ENCODE data around the gene KLHL35.

KLHL35 gene

GRCh38 chr11:75441804-75442132 lies 8.8 kb upstream of the KLHL35 start:
- no peak for DNase-seq
- no peak for ATAC-seq

- no peak for DNase-seq
- ATAC-seq: no peak
Measured at GRCh38 chr11:75440960-75441803, 8.2 kb upstream of the KLHL35 start.

GRCh38 chr11:75439495-75440120 lies 6.6 kb upstream of the KLHL35 start:
- ATAC-seq (no peak), DNase-seq (no peak)

- ATAC-seq (no peak), DNase-seq (no peak)
Measured at GRCh38 chr11:75439026-75439425, 6.0 kb upstream of the KLHL35 start.

GRCh38 chr11:75437966-75438659 lies 5.1 kb upstream of the KLHL35 start:
- ATAC-seq: no peak
- DNase-seq: no peak

- no peak for DNase-seq
- ATAC-seq: no peak
Measured at GRCh38 chr11:75436806-75437205, 3.8 kb upstream of the KLHL35 start.

- DNase-seq (no peak), ATAC-seq (no peak)
Measured at GRCh38 chr11:75435571-75435925, 2.5 kb upstream of the KLHL35 start.

- DNase-seq (no peak), ATAC-seq (no peak)
Measured at GRCh38 chr11:75434886-75435570, 2.0 kb upstream of the KLHL35 start.

- DNase-seq: no peak
- ATAC-seq: no peak
Measured at GRCh38 chr11:75434051-75434450, 1.0 kb upstream of the KLHL35 start.

GRCh38 chr11:75433443-75433842 lies 440 bp upstream of the KLHL35 start:
- ATAC-seq (no peak), DNase-seq (no peak)

GRCh38 chr11:75431533-75432525 lies 1.2 kb downstream of the KLHL35 start:
- ATAC-seq (no peak), DNase-seq (no peak)

- no peak for ATAC-seq
- DNase-seq: no peak
Measured at GRCh38 chr11:75430714-75431532, 2.1 kb downstream of the KLHL35 start.

- DNase-seq: peak; percentile 66
- ATAC-seq: peak; percentile 71
Measured at GRCh38 chr11:75429902-75430713, 2.9 kb downstream of the KLHL35 start.

GRCh38 chr11:75429641-75429901 lies 3.4 kb downstream of the KLHL35 start:
- DNase-seq: no peak
- no peak for ATAC-seq

GRCh38 chr11:75428989-75429640 lies 3.9 kb downstream of the KLHL35 start:
- DNase-seq (no peak), ATAC-seq (no peak)

- DNase-seq (peak; percentile 65), ATAC-seq (peak; percentile 48)
Measured at GRCh38 chr11:75428281-75428724, 4.7 kb downstream of the KLHL35 start.

GRCh38 chr11:75427181-75427580 lies 5.8 kb downstream of the KLHL35 start:
- ATAC-seq: no peak
- DNase-seq: no peak

- DNase-seq: no peak
- ATAC-seq: no peak
Measured at GRCh38 chr11:75426720-75427086, 6.3 kb downstream of the KLHL35 start.

- ATAC-seq: no peak
- DNase-seq: no peak
Measured at GRCh38 chr11:75425422-75425821, 7.6 kb downstream of the KLHL35 start.

GRCh38 chr11:75424396-75424795 lies 8.6 kb downstream of the KLHL35 start:
- no peak for DNase-seq
- ATAC-seq: no peak

All from stimulated activated naive CD8-positive, alpha-beta T cell treated with anti-CD3 and anti-CD28 coated beads, Interleukin-15, Interleukin-2, amounts not matched to agents 100 U/mL and 50 U/mL, for 24 hours (primary cell).